Embryonic facial prominence (tissue), 1 donor: ENCODE measurements around the gene KLHL21.
A peak's percentile ranks its signal among the peaks of the same experiment; 100 is the strongest.

Experiments
- DNase-seq: peaks from one replicate; pipeline ENCODE4 v3.0.0-alpha.2; 2016; ENCODE audit errors: extremely low spot score

Gene KLHL21

GRCh38 chr1:6554907-6555778 is 47.5 kb downstream of the KLHL21 start, which contains the start of gene TAS1R1:
TAS1R1 (plus strand) TSS chr1:6555307; CDS start chr1:6555374, 67 bp downstream.
- no peak for DNase-seq

- peak; percentile 84 for DNase-seq
Measured at GRCh38 chr1:6554031-6554906, 48.4 kb downstream of the KLHL21 start, which contains the start of gene NOL9. NOL9 (minus strand) TSS chr1:6554513; CDS start chr1:6554502, 11 bp downstream.

- no peak for DNase-seq
Measured at GRCh38 chr1:6547301-6547700, 55.4 kb downstream of the KLHL21 start.

- no peak for DNase-seq
Measured at GRCh38 chr1:6546326-6546725, 56.3 kb downstream of the KLHL21 start.

- no peak for DNase-seq
Measured at GRCh38 chr1:6545276-6546112, 57.2 kb downstream of the KLHL21 start.

- DNase-seq: no peak
Measured at GRCh38 chr1:6544831-6545230, 57.8 kb downstream of the KLHL21 start.
